ENCODE results near the gene KRTAP19-3. TPM values are rescaled to one million over a fixed set of nuclear protein-coding genes. Genes with fewer than 3 reads are reported as not detected.

The KRTAP19-3 gene
- total RNA-seq, 2 donors from 2014 or later: not detected

DNA sequence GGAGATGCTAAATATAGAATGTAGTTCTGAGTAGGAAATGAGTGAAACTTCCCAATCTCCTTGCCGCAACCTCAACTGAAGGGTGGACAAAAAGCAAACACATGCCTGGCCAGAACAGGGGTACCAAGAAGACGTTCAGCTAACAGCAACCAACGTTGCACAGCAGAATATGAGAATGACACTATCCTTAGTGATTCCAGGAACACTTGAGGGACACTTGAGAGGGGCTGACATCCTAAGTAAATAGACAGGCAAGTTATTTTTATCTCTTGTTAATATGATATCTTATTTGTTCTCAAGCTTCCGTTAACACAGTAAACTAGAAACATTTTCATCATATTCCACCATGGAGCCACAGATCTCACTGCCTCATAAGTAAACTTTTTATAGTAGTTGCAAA lies 12.6 kb downstream of the KRTAP19-3 start:
- H3K27me3 ChIP-seq (replicated peaks; ENCODE audit: insufficient read depth): no peaks in the 10 kb centered on the region
- H3K4me1 ChIP-seq (replicated peaks): no peaks in the 10 kb centered on the region
- no peak for DNase-seq (ENCODE audit: low spot score)
- H3K27ac ChIP-seq: no peak overlapping the region
- intact Hi-C loops (cut with DNase I): no loop called here
- TF ChIP-seq, protein P1, sequence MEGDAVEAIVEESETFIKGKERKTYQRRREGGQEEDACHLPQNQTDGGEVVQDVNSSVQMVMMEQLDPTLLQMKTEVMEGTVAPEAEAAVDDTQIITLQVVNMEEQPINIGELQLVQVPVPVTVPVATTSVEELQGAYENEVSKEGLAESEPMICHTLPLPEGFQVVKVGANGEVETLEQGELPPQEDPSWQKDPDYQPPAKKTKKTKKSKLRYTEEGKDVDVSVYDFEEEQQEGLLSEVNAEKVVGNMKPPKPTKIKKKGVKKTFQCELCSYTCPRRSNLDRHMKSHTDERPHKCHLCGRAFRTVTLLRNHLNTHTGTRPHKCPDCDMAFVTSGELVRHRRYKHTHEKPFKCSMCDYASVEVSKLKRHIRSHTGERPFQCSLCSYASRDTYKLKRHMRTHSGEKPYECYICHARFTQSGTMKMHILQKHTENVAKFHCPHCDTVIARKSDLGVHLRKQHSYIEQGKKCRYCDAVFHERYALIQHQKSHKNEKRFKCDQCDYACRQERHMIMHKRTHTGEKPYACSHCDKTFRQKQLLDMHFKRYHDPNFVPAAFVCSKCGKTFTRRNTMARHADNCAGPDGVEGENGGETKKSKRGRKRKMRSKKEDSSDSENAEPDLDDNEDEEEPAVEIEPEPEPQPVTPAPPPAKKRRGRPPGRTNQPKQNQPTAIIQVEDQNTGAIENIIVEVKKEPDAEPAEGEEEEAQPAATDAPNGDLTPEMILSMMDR (IDR thresholded peaks at IDR 0.05): no peak
- TF ChIP-seq POLR2A (IDR thresholded peaks at IDR 0.05): no peak
- TF ChIP-seq POLR2AphosphoS5 (IDR thresholded peaks at IDR 0.05): no peak
- H3K36me3 ChIP-seq: no peaks in the 10 kb centered on the region
- WGBS: 77% methylated on average over 4 of the region's 4 CpGs
- no peak overlapping the region for H3K4me3 ChIP-seq
- no peaks in the 10 kb centered on the region for H3K9me3 ChIP-seq

DNA sequence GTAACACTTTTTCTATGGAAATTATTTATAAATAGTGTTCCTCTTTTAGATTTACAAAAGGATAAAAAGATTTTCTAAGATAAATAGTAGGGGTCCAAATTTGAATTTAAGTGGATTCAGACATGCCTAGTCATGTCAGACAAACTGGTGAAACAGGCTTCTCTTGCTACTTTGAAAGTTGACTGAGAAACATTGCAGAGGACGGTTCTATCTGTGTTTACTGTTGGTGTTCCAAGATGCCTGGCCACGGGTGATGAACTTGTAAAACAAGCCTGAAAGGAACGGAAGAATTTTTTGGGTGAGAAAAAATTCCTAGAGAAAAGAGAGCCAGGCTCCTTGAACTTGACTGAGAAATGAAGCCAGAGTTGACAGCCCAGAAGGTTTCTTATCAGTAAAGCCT lies 13.8 kb downstream of the KRTAP19-3 start:
- TF ChIP-seq POLR2A (IDR thresholded peaks at IDR 0.05) (no peak), POLR2AphosphoS5 (IDR thresholded peaks at IDR 0.05) (peak; percentile 32)
- Histone ChIP-seq H3K27ac (no peak overlapping the region), H3K27me3 (replicated peaks; ENCODE audit: insufficient read depth) (no peaks in the 10 kb centered on the region), H3K36me3 (no peaks in the 10 kb centered on the region), H3K4me1 (replicated peaks) (no peaks in the 10 kb centered on the region), H3K4me3 (no peak overlapping the region), H3K9me3 (no peaks in the 10 kb centered on the region)
- intact Hi-C loops (cut with DNase I): no loop called here
- WGBS: 15% methylated on average over 3 of the region's 3 CpGs
- peak; percentile 24 for DNase-seq (ENCODE audit: low spot score)

DNA sequence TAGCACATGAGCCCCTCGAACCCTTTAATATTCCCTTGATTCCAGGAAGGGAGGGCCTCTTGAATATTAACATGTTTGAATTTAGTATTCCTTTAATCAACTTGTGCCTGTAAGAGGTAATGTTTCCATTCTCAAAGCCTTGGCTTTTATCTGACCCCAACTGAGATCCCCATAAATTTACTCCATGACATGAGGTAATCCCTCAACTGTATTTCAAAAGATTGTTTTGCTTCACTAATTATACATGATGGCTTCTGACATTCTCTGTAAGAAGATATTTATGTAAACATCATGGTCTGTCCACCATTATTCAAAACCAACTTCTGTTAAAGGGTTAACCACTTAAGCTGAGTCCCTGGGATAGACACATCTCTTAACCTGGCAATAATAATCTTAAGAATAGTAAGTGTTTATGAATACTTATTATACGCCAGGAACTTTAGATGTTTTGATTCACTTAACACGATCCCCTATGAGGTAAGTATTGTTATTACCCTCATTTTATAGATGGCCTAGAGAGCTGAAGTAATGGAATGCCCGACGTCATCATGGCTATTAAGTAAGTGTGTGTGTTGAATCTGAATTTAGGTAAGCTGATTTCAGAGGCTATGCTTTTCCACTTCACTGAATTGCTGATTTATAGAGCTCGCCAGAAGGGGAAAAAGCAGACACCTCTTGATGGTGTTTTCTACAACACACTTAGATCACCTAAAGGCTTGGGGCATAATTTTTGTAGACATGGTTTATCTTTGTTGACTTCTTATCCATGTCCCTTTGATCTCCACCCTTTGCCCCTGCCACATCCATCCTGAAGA lies 22.7 kb downstream of the KRTAP19-3 start:
- intact Hi-C loops (cut with DNase I): no loop called here

DNA sequence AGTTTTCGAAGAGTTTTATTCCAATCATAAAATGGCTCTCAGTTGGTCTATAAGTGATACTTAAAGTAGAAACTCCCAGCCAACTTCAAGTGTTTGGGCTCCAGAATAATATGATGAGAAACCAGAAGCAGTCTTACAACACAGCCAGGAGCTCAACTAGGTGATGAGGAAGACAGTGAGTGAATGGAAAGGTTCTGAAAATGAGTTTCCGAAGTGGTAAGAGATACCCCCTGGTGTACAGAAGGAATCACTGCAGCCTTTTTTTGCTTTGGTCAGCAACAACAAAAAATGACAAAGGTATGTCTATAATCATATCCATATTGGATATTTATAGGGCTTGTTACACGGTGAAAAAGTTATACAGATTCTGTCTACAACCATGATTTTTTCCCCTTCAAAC lies 28.1 kb downstream of the KRTAP19-3 start:
- H3K27me3 ChIP-seq (replicated peaks; ENCODE audit: insufficient read depth): no peaks in the 10 kb centered on the region
- 58% methylated on average over 3 of the region's 3 CpGs for WGBS
- no peaks in the 10 kb centered on the region for H3K36me3 ChIP-seq
- no peak overlapping the region for H3K27ac ChIP-seq
- H3K4me1 ChIP-seq (replicated peaks): no peaks in the 10 kb centered on the region
- intact Hi-C loops (cut with DNase I): no loop called here
- no peaks in the 10 kb centered on the region for H3K9me3 ChIP-seq
- DNase-seq (ENCODE audit: low spot score): no peak
- H3K4me3 ChIP-seq: no peak overlapping the region
- TF ChIP-seq, protein P1 (IDR thresholded peaks at IDR 0.05): peak in 3 of 4 experiments; percentile 25 to 51 (median 47)
- TF ChIP-seq POLR2A (IDR thresholded peaks at IDR 0.05): no peak
- no peak for TF ChIP-seq POLR2AphosphoS5 (IDR thresholded peaks at IDR 0.05)

More for the DNA sequence above, 22.7 kb downstream of the KRTAP19-3 start:
- no peaks in the 10 kb centered on the region for H3K9me3 ChIP-seq
- H3K27ac ChIP-seq: no peak overlapping the region
- WGBS: 65% methylated on average over 6 of the region's 6 CpGs
- H3K4me1 ChIP-seq (replicated peaks): no peaks in the 10 kb centered on the region
- DNase-seq (ENCODE audit: low spot score): no peak
- H3K27me3 ChIP-seq (replicated peaks; ENCODE audit: insufficient read depth): no peaks in the 10 kb centered on the region
- no peak overlapping the region for H3K4me3 ChIP-seq
- TF ChIP-seq, protein P1 (IDR thresholded peaks at IDR 0.05): no peak
- TF ChIP-seq POLR2AphosphoS5 (IDR thresholded peaks at IDR 0.05): no peak
- no peak for TF ChIP-seq POLR2A (IDR thresholded peaks at IDR 0.05)
- H3K36me3 ChIP-seq: no peaks in the 10 kb centered on the region

DNA sequence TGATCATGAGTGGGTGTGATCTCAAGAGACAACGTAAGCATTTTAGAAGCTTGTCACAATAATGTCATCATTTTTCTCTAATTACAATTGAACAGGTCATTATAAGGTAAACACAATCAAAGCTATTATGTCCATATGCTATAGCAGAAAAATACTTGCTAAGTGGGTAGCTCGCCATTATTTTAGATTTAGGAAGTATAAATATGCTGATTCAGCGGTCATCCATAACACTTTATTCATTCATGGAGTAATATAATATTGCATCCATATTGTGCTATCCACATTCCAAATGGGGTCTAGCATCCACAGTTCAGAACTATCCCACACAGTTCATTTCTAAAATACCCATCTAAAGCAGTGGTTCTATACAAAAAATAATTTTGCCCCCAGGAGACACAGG lies 43.3 kb downstream of the KRTAP19-3 start:
- TF ChIP-seq, protein P1 (IDR thresholded peaks at IDR 0.05): no peak
- TF ChIP-seq POLR2A (IDR thresholded peaks at IDR 0.05) (no peak), POLR2AphosphoS5 (IDR thresholded peaks at IDR 0.05) (no peak)
- intact Hi-C loops (cut with DNase I): no loop called here
- WGBS: 96% methylated on average over 3 of the region's 3 CpGs

More for the DNA sequence above, 43.3 kb downstream of the KRTAP19-3 start:
- Histone ChIP-seq H3K36me3 (no peaks in the 10 kb centered on the region), H3K27ac (no peak overlapping the region), H3K4me1 (replicated peaks) (no peaks in the 10 kb centered on the region), H3K9me3 (no peaks in the 10 kb centered on the region), H3K27me3 (replicated peaks; ENCODE audit: insufficient read depth) (no peaks in the 10 kb centered on the region), H3K4me3 (no peak overlapping the region)
- no peak for DNase-seq (ENCODE audit: low spot score)

Data from prostate gland (tissue), 2 donors.